Ishikawa (cell line): Measurements from ENCODE around the gene PEX5.

Experiments used
- CEBPB ChIP-seq: IDR thresholded peaks from 2 replicates; pipeline ENCODE4 v1.6.1; 2012
- CREB1 ChIP-seq: IDR thresholded peaks from 2 replicates; pipeline ENCODE4 v1.6.1; 2012; ENCODE audit warnings: low read depth
- EGR1 ChIP-seq: IDR thresholded peaks from 2 replicates; pipeline ENCODE4 v1.6.1; 2012
- EP300 ChIP-seq: IDR thresholded peaks from 2 replicates; pipeline ENCODE4 v1.6.1; 2012; ENCODE audit warnings: borderline replicate concordance
- MAX ChIP-seq: IDR thresholded peaks from 2 replicates; pipeline ENCODE4 v1.6.1; 2012
- RAD21 ChIP-seq: IDR thresholded peaks from 2 replicates; pipeline ENCODE4 v1.6.1; 2012; ENCODE audit warnings: low read depth
- REST ChIP-seq: IDR thresholded peaks from 2 replicates; pipeline ENCODE4 v1.6.1; 2012; ENCODE audit warnings: low read depth, mild to moderate bottlenecking
- TAF1 ChIP-seq: IDR thresholded peaks from 2 replicates; pipeline ENCODE4 v1.6.1; 2012; ENCODE audit warnings: low read depth, mild to moderate bottlenecking
- TEAD4 ChIP-seq: IDR thresholded peaks from 2 replicates; pipeline ENCODE4 v1.6.1; 2012
- USF1 ChIP-seq: IDR thresholded peaks from 2 replicates; pipeline ENCODE4 v1.6.1; 2012
- YY1 ChIP-seq: IDR thresholded peaks from 2 replicates; pipeline ENCODE4 v1.6.1; 2012; ENCODE audit warnings: low read depth

GRCh38 chr12:7190268-7191055 lies 976 bp downstream of the PEX5 start:
- TF ChIP-seq TAF1 (no peak), RAD21 (no peak), REST (no peak), MAX (no peak), CREB1 (no peak), YY1 (no peak), CEBPB (no peak), EGR1 (no peak), USF1 (no peak), TEAD4 (no peak), EP300 (no peak)
